ENCODE data around the gene VRK2. TPM values are rescaled to one million over a fixed set of nuclear protein-coding genes. Genes with fewer than 3 reads are reported as not detected.
A peak's percentile ranks its signal among the peaks of the same experiment; 100 is the strongest.
"Not testable (repeated sequence)": the region's sequence is repeated elsewhere in the genome, so short reads cannot be mapped to it uniquely, and the experiment has no call there.

The VRK2 gene
- polyA plus RNA-seq, 3 donors = 13.5 to 31.6 (median 21.4) TPM

GRCh38 chr2:58109481-58109880 lies 62.9 kb downstream of the VRK2 start:
- intact Hi-C loops (cut with micrococcal nuclease) = loop anchor here (5.0 to 10.0 kb wide), 2 partner anchors 62 to 215 kb away; partner anchors contain the start of gene VRK2 (in 1 of the 2)
- Histone ChIP-seq H3K36me3 (replicated peaks in 1 of 2; ENCODE audit: control insufficient read depth in 1 of 2, insufficient read depth in 2 of 2, low read length in 2 of 2) (no peaks in the 10 kb centered on the region), H3K79me2 (ENCODE audit: insufficient read depth, low read length) (no peaks in the 10 kb centered on the region), H3K27ac (ENCODE audit: low read depth in 1 of 2, low read length in 2 of 2) (peak overlapping the region in 1 of 2 donors; percentile 97), H3K9me3 (replicated peaks in 1 of 2; ENCODE audit: control insufficient read depth in 1 of 2, insufficient read depth in 1 of 2, low read length in 2 of 2) (no peaks in the 10 kb centered on the region), H3K27me3 (ENCODE audit: control insufficient read depth in 2 of 2, insufficient read depth in 2 of 2, low read length in 2 of 2) (no peaks in the 10 kb centered on the region), H3K4me3 (replicated peaks in 1 of 3; ENCODE audit: low read depth in 2 of 3, low read length in 3 of 3) (no peak overlapping the region), H3K9ac (ENCODE audit: insufficient read depth, low read length, poor library complexity, severe bottlenecking) (no peak overlapping the region), H2AFZ (ENCODE audit: insufficient read depth, low read depth, low read length, poor library complexity, severe bottlenecking) (no peak overlapping the region), H3K4me2 (replicated peaks; ENCODE audit: extremely low read depth, low read length, poor library complexity, severe bottlenecking) (no peak overlapping the region), H3K4me1 (ENCODE audit: control insufficient read depth in 1 of 2, insufficient read depth in 2 of 2, low read length in 2 of 2) (peaks cover 31 to 42% of the 10 kb centered on the region in 2 donors), H4K20me1 (ENCODE audit: insufficient read depth, low read length) (no peaks in the 10 kb centered on the region)
- no peak for TF ChIP-seq CTCF (IDR thresholded peaks at IDR 0.05)
- DNase-seq = peak in 1 of 3 donors; percentile 28
- peaks cover 39% of the 10 kb centered on the region for H3K4me1 Mint-ChIP-seq
- peaks cover 10 to 11% of the 10 kb centered on the region in 2 donors for H3K36me3 Mint-ChIP-seq
- H3K27ac Mint-ChIP-seq = peak overlapping the region in 3 of 7 donors; percentile 25 to 61 (median 51)
- no peak overlapping the region for H3K4me3 Mint-ChIP-seq
- peaks cover 0 to 3% (median 0%) of the 10 kb centered on the region in 3 donors for H3K27me3 Mint-ChIP-seq (ENCODE audit: low read depth in 3 of 3)
- peaks cover 0 to 3% (median 0%) of the 10 kb centered on the region in 7 donors for H3K9me3 Mint-ChIP-seq
- no CpG with 5 or more reads among the region's 2 CpGs for WGBS (ENCODE audit: insufficient coverage)

- H3K4me1 Mint-ChIP-seq = peaks cover 39% of the 10 kb centered on the region
- H3K27me3 Mint-ChIP-seq (ENCODE audit: low read depth in 3 of 3) = peaks cover 0 to 3% (median 0%) of the 10 kb centered on the region in 3 donors
- no peak overlapping the region for H3K4me3 Mint-ChIP-seq
- no peaks in the 10 kb centered on the region for H3K79me2 ChIP-seq (ENCODE audit: insufficient read depth, low read length)
- no peak overlapping the region for H2AFZ ChIP-seq (ENCODE audit: insufficient read depth, low read depth, low read length, poor library complexity, severe bottlenecking)
- peaks cover 7 to 11% of the 10 kb centered on the region in 2 donors for H3K36me3 Mint-ChIP-seq
- H3K9me3 ChIP-seq (replicated peaks in 1 of 2; ENCODE audit: control insufficient read depth in 1 of 2, insufficient read depth in 1 of 2, low read length in 2 of 2) = no peaks in the 10 kb centered on the region
- H3K27ac ChIP-seq (ENCODE audit: low read depth in 1 of 2, low read length in 2 of 2) = no peak overlapping the region
- intact Hi-C loops (cut with micrococcal nuclease) = no loop called here
- H3K9me3 Mint-ChIP-seq = peaks cover 0 to 6% (median 2%) of the 10 kb centered on the region in 7 donors
- no peak for TF ChIP-seq CTCF (IDR thresholded peaks at IDR 0.05)
- DNase-seq = no peak
- no peak overlapping the region for H3K9ac ChIP-seq (ENCODE audit: insufficient read depth, low read length, poor library complexity, severe bottlenecking)
- H3K4me1 ChIP-seq (ENCODE audit: control insufficient read depth in 1 of 2, insufficient read depth in 2 of 2, low read length in 2 of 2) = peaks cover 31 to 42% of the 10 kb centered on the region in 2 donors
- peak overlapping the region in 3 of 7 donors; percentile 1 to 41 (median 17) for H3K27ac Mint-ChIP-seq
- WGBS (ENCODE audit: insufficient coverage) = 100% methylated on average over 3 of the region's 6 CpGs
- H3K4me2 ChIP-seq (replicated peaks; ENCODE audit: extremely low read depth, low read length, poor library complexity, severe bottlenecking) = no peak overlapping the region
- H3K36me3 ChIP-seq (replicated peaks in 1 of 2; ENCODE audit: control insufficient read depth in 1 of 2, insufficient read depth in 2 of 2, low read length in 2 of 2) = no peaks in the 10 kb centered on the region
- H3K4me3 ChIP-seq (replicated peaks in 1 of 3; ENCODE audit: low read depth in 2 of 3, low read length in 3 of 3) = no peak overlapping the region
- H4K20me1 ChIP-seq (ENCODE audit: insufficient read depth, low read length) = no peaks in the 10 kb centered on the region
- no peaks in the 10 kb centered on the region for H3K27me3 ChIP-seq (ENCODE audit: control insufficient read depth in 2 of 2, insufficient read depth in 2 of 2, low read length in 2 of 2)
Observed at GRCh38 chr2:58110765-58111164, 64.2 kb downstream of the VRK2 start.

- H3K4me3 ChIP-seq (replicated peaks in 1 of 3; ENCODE audit: low read depth in 2 of 3, low read length in 3 of 3); H3K4me2 ChIP-seq (replicated peaks; ENCODE audit: extremely low read depth, low read length, poor library complexity, severe bottlenecking); H3K79me2 ChIP-seq (ENCODE audit: insufficient read depth, low read length); H3K27me3 ChIP-seq (ENCODE audit: control insufficient read depth in 2 of 2, insufficient read depth in 2 of 2, low read length in 2 of 2); H3K27me3 Mint-ChIP-seq (ENCODE audit: low read depth in 3 of 3); H4K20me1 ChIP-seq (ENCODE audit: insufficient read depth, low read length); H3K4me3 Mint-ChIP-seq; H3K9me3 ChIP-seq (replicated peaks in 1 of 2; ENCODE audit: control insufficient read depth in 1 of 2, insufficient read depth in 1 of 2, low read length in 2 of 2); H2AFZ ChIP-seq (ENCODE audit: insufficient read depth, low read depth, low read length, poor library complexity, severe bottlenecking); intact Hi-C loops (cut with micrococcal nuclease); DNase-seq; H3K36me3 ChIP-seq (replicated peaks in 1 of 2; ENCODE audit: control insufficient read depth in 1 of 2, insufficient read depth in 2 of 2, low read length in 2 of 2); H3K9ac ChIP-seq (ENCODE audit: insufficient read depth, low read length, poor library complexity, severe bottlenecking): not testable (repeated sequence)
- peaks cover 2 to 19% (median 7%) of the 10 kb centered on the region in 7 donors for H3K9me3 Mint-ChIP-seq
- H3K27ac Mint-ChIP-seq = peak overlapping the region; percentile 89 to 95 (median 94)
- peaks cover 26% of the 10 kb centered on the region for H3K4me1 Mint-ChIP-seq
- peaks cover 22 to 24% of the 10 kb centered on the region in 2 donors for H3K36me3 Mint-ChIP-seq
- H3K27ac ChIP-seq (ENCODE audit: low read depth in 1 of 2, low read length in 2 of 2) = peak overlapping the region; percentile 84 to 89
- H3K4me1 ChIP-seq (ENCODE audit: control insufficient read depth in 1 of 2, insufficient read depth in 2 of 2, low read length in 2 of 2) = peaks cover 24 to 26% of the 10 kb centered on the region in 2 donors
- WGBS (ENCODE audit: insufficient coverage) = 92% methylated on average over 3 of the region's 9 CpGs
Observed at GRCh38 chr2:58113563-58113962, 67.0 kb downstream of the VRK2 start.

Data from CD14-positive monocyte (primary cell).